ENCODE measurements around the gene ACOX1. TPM values are rescaled to one million over a fixed set of nuclear protein-coding genes. Genes with fewer than 3 reads are reported as not detected.
A peak's percentile ranks its signal among the peaks of the same experiment; 100 is the strongest.

The ACOX1 gene
- total RNA-seq, 1 donor = 79.9 TPM

DNA sequence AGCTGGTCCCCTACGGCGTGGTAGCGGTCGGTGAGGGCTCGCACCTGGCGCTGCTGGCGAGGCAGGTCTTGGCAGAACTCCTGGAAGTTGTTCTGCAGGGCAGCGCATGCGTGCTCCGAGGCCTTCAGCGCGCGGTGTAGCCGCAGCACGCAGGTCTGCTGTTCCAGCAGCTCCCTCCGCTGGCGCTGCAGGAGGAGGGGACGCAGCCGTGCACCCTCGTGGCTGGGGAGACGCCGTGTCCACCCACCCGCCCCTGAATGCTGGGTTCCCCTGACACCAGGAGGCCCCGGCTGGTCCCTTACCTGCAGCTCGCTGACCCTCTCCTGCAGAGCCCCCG lies 35.9 kb upstream of the ACOX1 start:
- H3K4me3 ChIP-seq (ENCODE audit: low read depth, low read length) = no peak overlapping the region
- TF ChIP-seq CTCF (IDR thresholded peaks at IDR 0.05; ENCODE audit: insufficient read depth, low read depth, low read length) = no peak
- no peak for DNase-seq (ENCODE audit: low read depth)

DNA sequence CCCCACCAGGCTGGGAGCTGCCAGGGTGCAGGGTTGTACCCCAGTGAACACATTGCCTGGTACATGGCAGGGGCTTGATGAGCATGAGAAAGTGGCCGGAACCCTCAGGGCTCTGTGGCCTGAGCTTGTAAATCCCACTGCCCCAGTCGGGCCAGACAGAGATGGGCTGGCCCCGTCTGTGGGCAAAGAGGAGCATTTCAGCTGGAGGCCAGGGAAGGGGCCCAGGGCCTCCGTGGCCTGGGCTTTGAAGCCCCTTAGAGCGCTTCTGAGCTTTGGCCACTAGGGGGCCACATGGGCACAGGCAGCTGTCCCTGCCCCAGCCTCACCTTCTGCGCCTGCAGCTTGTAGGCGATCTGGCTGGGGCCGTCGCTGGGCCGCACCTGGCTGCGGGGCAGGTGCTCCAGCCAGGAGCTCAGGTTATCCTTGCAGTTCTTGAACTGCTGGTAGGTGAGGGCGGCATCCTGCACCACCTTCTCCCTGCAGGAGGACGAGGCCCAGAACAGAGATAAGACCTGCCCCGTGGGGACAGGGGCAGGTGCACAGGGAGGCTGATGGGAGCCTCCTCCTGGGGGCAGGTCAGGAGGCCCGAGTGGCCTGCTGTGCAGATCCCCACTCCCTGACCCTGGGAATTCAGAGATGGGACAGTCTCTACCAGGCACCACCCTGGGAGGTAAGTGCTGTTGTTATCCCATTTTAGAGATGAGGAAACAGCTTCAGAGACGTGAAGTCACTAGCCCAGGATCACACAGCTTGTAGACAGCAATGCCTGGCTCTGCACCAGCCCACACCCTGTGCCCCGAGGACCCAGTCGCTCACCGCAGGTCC lies 35.3 kb upstream of the ACOX1 start:
- peak; percentile 95 for TF ChIP-seq CTCF (IDR thresholded peaks at IDR 0.05; ENCODE audit: insufficient read depth, low read depth, low read length)
- peak; percentile 72 for DNase-seq (ENCODE audit: low read depth)
- no peak overlapping the region for H3K4me3 ChIP-seq (ENCODE audit: low read depth, low read length)

- no peak for DNase-seq (ENCODE audit: low read depth)
- no peak overlapping the region for H3K4me3 ChIP-seq (ENCODE audit: low read depth, low read length)
- TF ChIP-seq CTCF (IDR thresholded peaks at IDR 0.05; ENCODE audit: insufficient read depth, low read depth, low read length) = no peak
Measured at GRCh38 chr17:76013377-76013932, 34.5 kb upstream of the ACOX1 start.

DNA sequence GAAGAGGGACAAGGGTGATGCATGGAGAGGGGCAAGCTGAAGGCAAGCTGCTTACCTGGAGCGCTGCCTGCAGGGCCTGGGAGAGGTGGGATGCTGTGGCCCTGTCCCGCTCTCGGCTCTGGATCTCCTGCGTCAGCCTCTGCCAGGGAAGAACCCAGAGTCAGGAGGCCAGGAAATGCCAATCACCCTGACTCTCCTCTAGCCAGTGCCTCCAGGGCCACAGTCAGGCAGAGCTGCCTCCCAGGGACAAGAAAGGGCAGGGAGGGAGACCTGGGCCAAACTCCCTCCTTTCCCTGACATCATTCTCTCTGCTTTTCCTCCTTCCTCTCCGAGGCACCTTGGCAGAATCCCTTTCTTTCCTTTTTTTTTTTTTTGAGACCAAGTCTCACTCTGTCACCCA lies 33.0 kb upstream of the ACOX1 start:
- H3K4me3 ChIP-seq (ENCODE audit: low read depth, low read length) = no peak overlapping the region
- no peak for DNase-seq (ENCODE audit: low read depth)
- no peak for TF ChIP-seq CTCF (IDR thresholded peaks at IDR 0.05; ENCODE audit: insufficient read depth, low read depth, low read length)

DNA sequence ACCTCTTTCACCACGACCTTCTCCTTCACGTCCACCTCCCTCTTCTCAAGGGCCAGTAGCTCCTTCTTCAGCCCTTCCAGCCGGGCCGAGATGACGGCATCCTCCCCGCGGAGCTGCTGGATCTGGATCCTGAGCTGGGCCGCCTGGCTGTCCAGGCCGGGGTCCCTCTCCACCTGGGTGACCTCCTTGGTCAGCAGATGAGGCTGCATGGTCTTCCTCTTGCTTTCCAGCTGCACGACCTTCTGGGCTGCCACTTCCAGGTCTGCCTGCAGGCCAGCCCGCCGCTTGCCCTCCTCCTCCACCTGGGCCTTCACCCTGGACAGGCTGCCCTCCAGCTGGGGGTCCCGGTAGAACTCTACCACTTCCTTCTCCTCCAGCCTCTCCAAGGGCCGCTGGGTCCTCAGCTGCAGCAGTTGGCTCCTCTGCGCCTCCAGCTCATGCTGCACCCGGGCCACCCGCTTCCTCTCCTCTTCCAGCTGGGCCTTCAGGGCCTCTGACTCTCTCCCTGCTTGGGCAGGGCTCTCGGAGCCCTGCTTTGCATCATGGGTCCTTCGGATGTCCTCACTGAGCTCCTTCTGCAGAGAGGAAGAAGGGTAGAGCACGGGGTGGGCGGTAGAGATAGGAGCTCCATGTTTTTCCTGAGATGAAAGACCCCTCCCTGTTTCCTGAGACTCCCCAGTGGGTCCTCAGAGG lies 31.1 kb upstream of the ACOX1 start:
- TF ChIP-seq CTCF (IDR thresholded peaks at IDR 0.05; ENCODE audit: insufficient read depth, low read depth, low read length) = no peak
- H3K4me3 ChIP-seq (ENCODE audit: low read depth, low read length) = no peak overlapping the region
- no peak for DNase-seq (ENCODE audit: low read depth)

DNA sequence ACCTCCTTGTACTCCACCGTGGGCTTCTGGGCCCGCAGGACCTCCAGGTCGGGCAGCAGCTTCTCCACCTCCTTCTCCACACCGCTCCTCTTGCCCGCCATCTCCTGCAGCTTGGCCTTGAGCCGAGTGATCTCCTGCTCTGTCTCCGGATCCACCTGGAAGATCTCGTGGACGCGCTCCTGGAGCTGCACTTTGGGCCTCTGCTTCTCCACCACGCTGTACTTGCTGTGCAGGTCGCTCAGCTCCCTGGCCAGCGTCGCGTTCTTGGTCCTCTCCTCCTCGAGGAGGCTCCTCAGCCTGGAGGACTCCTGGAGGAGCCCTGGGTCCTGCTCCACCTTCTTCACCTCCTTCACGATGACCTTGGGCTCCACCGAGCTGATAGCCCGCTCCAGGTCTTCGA lies 30.5 kb upstream of the ACOX1 start:
- TF ChIP-seq CTCF (IDR thresholded peaks at IDR 0.05; ENCODE audit: insufficient read depth, low read depth, low read length) = no peak
- no peak for DNase-seq (ENCODE audit: low read depth)
- H3K4me3 ChIP-seq (ENCODE audit: low read depth, low read length) = no peak overlapping the region

Data from fibroblast of villous mesenchyme (primary cell).